Activated CD4-positive, alpha-beta T cell treated with anti-CD3 and anti-CD28 coated beads for 1 hour (primary cell): Measurements from ENCODE around the gene ZNF296.
"Not testable (repeated sequence)": the region's sequence is repeated elsewhere in the genome, so short reads cannot be mapped to it uniquely, and the experiment has no call there.

ENCODE experiments used
- DNase-seq: peaks from one replicate; pipeline ENCODE4 v3.0.0-alpha.2; 2020

The ZNF296 gene

DNA sequence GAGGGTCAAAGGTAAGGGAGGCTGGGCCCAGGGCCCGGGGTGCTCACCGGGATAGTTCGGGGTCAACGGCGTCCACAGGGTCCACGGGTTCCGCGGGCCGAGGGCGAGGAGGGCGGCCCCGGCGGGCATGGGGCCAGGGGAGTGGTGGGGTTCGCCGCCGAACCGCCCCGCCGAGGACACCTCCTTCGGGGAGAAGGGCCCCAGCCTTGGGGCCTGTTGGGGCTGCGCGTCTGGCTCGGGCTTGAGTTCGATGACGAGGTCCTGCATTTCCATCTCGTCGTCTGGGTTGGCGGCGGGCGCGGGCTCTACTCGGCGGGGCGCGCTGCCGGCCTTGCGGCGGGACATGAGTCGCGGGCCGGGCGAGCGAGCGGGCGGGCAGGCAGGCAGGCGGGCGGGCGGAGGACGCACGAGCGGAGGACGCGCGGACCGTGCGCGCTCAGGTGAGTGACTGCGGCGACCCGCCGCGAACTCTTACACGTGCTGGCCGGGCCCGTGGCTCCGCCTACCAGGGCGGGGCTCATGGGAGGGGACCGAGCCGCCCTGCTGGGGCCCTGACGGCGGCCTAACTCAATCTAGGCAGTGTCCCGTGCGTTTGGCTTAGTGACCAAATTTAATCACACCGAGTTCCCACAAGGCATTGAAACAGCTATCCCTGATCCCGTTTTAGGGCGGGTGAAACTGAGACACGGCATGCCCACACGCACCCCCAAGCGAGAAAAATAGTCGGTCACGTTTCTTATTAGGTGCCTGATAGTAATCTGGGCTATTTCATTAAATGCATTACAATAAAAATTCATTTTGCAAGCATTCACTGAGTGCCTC lies at the start of gene ZNF296:
TSS of gene ZNF296 (minus strand) at position 450 of the 822 bp plus-strand sequence. CDS start at position 345, 105 bp downstream.
- DNase-seq: peak; percentile 60

DNA sequence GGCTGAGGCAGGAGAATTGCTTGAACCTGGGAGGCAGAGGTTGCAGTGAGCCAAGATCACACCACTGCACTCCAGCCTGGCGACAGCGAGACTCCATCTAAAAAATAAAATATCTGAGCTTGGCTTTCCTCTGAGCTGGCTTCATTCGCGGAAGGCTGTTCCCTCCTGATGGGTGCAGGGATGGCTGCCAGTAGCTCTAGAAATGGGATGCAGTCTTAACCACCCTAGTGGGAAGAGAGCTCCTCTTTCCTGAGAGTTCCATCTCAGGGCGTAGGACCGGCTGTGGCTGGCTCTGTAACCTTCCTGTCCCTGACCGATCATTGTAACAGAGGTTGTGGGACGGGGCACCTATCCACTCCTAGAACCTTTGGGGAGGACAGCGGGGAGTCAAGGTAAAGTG lies 49.1 kb upstream of the ZNF296 start:
- DNase-seq: no peak

DNA sequence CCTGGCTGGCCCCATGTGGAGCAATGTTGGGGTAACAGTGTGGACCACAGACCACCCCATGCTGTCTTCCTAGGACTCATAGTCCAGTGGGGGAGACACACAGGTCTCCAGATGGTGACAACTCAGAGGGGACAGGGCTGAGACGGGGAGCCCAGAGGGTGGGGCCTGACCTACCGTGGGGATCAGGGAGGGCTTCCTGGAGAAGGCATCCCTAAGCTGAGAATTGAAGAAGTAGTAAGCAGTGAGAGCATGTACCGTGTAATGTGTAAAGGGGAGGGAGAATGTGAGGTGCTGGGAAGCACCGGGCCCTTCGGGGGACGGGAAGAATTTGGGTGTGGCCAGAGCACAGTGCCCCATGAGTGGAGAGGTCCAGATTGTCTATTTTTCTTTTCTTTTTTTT lies 47.7 kb upstream of the ZNF296 start:
- no peak for DNase-seq

DNA sequence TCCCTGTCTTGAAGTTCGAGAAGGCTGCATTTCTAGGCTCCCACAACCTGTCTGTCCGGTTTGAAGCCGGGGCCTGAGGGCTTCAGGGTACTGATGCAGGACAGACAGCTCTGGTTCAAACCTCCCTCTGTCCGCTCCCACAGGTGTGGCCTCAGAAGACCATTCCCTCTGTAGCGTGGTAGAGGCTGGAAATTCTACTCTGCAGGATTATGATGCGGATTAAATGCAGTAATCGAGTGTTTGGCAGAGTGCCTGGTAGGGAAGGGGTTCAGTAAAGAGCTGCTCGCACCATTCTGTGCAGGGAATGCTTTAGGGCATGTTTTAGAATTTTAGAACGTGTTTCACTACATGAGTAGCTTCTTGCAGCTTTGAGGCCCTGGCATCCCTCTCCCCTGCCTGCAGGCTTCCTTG lies 47.2 kb upstream of the ZNF296 start:
- no peak for DNase-seq

DNA sequence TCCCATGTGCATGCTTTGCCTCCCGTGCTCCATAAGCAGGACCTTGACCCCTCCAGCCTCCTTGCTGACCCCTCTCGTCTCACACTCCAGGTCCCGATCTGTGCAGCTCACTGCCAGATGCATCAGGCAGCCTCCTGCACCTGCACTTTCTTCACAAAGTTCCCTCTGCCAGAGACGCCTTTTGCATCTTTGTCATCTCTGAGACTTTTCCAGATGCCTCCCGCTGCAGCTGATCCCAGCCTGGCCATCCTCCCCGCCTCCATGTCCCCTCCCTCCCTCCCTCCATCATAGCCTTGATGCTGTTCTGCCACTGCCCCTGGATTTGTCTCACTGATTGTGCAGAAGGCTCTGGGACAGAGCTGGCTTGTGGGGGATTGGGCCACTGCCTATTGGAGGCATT lies 46.6 kb upstream of the ZNF296 start:
- DNase-seq: no peak

DNA sequence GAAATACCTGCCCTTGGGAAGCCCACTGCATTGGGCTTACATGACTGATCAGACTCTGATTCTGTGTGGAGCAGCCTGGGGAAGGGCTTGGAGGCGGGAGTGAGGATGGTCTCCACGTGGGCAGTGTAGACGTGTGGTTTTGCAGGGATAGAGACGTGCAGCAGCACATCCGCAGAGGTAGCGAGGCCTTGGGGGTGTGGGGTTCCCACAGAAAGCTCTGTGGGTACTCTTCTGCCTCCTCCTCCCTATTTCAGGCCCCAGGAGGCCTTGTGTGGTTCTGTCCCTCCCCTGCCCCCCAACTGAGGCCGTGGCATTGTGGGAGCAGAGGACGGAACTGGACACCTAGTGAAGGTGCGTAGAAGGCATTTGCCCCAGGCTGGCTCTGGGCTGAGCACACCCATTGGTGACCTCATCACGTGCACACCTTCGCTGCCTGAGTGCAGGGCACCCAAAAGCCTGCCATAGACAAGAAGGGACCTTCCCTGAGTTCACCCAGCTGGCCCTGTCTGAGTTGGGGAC lies 45.6 kb upstream of the ZNF296 start:
- no peak for DNase-seq

DNA sequence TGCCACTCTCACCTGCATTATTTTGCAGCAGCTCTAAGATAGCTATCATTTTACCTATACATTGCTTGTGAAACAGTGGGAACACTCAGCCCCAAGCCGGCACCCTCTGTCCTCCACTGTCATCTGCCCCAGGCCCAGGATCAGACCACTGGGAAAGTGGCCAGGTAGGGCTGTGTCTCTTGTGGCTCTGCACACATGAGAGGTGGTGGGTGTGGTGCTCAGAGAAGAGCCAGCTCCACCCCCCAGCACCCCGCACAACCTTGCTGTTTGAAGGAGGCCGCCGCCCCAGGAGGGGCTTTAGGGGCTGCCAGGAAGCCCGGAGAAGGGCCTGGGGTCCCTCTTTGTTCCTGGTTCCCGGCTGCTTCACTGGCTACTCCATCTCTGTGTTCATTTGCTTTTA lies 43.3 kb upstream of the ZNF296 start:
- DNase-seq: no peak

DNA sequence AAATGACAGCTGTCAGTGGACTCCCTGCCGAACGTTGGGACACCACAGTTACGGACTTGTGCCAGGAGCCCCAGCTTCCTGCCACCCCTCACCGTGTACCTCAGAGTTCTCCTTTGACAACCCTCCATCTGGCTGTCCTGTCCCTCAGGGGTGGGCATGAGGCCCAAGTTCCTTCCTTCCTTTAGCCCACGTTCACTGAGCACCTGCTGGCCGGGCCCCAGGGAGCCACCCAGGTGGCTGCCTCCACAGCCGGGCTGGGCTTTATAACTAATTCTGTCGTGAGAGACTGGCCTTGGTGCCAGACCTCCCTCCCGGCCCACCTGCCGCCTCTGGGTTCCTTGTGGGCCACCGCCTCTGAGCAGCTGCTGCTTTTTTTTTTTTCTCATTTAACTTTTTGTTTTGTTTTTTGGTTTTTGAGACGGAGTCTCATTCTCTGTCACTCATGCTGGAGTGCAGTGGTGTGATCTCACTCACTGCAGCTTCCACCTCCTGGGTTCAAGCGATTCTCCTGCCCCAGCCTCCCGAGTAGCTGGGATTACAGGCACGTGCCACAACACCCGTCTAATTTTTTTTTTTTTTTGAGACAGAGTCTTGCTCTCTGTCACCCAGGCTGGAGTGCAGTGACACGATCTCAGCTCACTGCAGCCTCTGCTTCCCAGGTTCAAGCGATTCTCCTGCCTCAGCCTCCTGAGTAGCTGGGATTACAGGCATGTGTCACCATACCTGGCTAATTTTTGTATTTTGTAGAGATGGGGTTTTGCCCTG lies 42.5 kb upstream of the ZNF296 start:
- DNase-seq: not testable (repeated sequence)

DNA sequence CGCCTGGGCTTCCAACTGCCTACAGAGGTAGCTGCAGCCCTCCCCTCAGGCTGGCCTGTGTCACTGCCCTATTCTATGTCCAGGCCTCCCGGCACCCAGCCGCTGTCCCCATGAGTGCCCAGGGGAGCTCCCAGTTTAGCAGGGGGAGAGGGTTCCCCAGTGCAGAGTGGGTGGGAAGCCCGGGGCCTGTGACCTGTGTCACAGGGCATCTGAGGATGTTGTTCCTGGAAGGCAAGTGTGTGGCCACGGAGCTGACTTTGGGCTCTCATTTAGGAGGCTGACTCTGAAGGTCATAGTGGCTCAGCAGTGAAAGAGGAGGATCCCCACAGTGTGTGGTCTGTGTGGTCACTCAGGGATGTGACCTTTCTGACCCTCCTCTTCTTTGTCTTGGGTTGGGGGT lies 41.8 kb upstream of the ZNF296 start:
- no peak for DNase-seq

DNA sequence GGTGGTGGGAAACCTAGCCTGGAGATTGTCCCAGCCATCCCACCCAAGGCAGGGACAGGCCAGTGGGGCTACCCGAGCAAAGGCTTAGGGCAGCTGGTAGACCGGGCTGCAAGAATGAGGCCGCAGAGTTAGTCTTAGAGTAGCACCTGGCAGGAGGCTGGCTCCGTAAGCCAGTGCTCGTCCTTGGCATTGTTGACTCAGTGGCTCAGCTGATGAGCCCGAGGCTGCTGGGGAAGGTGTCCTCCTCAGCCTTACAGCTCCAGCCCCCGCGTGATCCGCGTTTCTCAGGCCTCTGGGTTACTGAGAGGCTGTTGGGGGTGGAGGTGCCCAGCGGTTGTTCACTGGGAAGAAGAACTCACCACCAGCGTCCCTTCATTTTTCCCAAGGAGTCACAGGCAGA lies 41.4 kb upstream of the ZNF296 start:
- DNase-seq: no peak

DNA sequence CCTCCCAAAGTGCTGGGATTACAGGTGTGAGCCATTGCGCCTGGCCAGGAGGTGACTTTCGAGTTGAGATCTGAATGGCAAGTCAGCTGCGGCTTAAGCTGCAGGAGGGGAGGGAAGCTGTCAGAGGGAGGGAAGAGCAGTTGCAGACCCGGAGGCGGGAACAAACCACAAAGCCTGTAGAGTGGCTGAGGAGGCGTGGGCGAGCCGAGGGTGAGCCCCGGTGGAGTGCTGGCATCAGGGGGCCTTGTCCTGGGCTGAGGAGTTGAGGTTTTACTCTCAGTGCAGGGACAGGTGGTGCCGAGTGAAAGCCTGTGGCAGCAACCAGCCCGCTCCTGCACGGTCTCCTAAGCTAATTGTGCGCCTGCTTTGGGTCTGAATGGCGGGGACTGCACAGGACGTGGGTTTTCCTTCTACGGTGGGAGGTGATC lies 40.9 kb upstream of the ZNF296 start:
- peak; percentile 13 for DNase-seq

DNA sequence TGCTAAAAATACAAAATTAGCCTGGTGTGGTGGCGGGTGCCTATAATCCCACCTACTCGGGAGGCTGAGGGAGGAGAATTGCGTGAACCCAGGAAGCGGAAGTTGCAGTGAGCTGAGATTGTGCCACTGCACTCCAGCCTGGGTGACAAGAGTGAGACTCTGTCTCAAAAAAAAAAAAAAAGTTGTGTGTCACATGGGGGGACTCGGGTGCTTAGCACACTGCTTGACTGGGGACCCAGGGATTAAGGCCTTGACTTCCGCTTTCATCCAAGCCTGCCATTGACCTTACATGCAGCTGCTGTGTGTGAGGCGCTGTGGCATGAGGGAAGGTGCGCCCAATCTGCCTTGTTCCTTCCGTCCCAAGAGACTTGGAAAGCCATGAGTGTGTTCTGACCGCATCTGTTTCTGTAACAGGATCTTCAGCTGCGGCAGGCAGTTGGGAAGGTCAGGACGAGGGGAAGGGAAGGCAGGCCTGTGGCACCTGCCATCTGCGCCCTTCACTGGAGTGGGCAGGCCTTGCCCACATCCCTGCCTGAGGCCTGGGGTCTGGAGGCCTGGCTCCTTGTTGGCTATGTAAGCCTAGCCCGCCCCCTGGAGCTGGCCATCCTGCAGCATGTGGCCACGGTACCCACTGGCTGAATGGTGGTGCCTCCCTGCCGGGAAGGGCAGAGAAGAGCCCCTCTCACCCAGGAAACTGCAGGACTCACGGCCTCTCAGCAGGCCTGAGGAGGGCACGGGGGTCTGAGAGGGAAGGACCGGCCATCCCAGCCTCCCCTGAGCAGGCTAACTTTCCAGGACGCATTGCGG lies 39.7 kb upstream of the ZNF296 start:
- no peak for DNase-seq

DNA sequence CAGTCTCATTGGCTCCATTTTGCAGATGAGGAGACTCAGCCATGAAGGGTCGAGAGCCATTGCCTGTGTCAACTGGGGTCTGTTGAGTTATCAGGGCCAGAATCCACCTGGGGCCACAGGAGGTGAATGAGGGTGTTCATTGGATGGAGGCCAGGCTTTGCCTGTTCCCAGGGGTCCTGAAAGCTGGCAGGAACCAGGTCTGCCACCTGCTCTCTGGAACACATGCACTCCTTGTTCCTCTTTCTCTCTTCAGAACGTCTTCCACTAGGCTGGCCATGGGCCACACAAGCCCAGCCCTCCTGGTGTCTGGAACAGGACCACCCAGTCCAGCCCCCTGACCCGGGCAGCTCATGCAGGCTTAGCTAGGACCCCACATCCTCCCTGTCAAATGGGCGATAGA lies 37.8 kb upstream of the ZNF296 start:
- DNase-seq: no peak

DNA sequence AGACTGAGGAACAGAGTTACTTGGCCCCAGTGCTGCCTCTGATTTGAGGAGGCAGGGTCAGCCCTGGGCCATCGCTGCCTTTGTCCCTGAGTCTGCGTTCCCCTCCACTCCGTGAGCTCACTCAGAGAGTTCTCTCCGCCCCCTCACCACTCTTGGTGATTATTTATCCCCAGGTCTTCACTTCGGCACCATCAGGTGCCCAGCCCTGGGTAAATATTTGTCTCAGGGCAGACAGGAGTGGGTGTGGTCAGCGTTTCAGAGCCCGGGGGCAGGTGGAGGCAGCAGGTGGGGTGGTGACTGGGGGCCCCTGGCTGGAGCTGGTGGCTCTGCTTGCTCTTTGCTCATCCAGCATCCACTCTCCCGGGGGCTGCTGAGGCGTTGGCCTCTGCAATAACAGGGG lies 37.4 kb upstream of the ZNF296 start:
- no peak for DNase-seq

DNA sequence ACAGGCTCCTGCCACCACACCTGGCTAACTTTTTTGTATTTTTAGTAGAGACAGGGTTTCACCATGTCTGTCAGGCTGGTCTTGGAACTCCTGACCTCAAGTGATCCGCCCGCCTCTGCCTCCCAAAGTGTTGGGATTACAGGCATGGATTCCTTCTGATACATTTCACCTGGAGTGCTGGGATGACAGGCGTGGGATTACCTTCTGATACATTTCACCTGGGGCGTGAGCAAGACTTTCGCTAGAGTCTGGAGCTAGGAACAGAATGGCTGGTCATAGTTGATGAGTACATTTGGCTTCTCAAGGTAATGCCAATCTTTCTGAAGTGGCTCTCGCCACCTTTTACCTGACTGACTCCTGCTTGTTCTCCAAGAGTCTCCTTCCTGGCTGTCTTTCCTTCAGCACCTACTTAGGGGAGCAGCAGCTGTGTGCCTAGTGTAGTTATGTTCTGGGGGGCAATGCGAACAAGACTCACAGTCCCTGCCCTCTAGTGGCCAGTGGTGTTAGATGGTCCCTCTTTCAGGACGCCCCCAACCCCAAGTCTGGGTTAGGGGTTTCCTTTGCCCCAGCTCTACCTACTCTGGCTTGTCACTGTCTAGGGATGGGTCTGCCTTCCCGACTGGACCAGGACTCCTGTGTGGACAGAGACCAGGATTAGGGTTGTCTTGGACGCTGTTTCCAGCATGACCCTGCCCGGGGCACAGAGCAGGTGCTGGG lies 36.0 kb upstream of the ZNF296 start:
- no peak for DNase-seq

DNA sequence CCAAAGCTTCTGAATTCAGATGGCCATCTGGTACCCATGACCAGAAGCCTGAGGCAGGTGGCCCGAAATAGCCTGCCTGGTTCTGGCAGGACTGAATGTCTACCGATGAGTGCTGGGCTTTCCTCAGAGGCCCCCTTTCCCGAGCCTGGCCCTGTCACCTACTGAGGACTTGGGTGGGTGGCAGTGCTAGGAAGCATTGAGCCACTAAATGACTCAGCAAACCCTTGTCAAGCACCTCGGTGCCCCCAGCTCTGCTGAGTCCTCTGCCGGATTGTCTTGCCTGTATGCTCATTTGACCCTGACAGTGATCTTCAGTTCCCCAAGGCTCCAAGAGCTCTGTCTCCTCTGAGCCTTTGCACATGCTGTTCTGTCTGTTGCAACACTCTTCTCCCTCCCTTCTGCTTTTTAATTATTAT lies 34.6 kb upstream of the ZNF296 start:
- no peak for DNase-seq

DNA sequence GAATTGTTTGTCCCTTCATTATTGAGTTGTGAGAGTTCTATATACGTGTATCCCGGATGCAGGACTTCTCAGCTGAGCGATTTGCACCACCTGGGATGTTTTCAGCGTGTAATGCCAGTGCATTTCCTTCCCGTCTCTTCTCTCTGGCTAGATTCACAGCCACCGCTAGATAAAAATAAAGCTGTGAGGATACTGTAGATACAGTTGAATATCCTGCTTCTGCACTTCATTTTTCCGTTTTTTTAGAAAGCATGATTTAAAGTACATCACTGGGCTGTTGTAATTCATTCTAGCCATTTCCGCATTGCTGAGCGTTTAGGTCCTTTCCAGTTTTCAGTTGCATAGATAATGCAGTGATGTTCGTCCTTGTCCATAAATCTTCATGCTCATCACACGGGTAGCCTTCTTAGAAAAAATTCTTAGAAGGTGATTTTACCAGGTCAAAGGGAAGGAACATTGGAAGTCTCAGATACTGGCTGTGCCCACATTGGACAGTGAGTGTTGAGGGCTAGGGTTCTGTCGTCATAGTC lies 31.4 kb upstream of the ZNF296 start:
- DNase-seq: no peak

DNA sequence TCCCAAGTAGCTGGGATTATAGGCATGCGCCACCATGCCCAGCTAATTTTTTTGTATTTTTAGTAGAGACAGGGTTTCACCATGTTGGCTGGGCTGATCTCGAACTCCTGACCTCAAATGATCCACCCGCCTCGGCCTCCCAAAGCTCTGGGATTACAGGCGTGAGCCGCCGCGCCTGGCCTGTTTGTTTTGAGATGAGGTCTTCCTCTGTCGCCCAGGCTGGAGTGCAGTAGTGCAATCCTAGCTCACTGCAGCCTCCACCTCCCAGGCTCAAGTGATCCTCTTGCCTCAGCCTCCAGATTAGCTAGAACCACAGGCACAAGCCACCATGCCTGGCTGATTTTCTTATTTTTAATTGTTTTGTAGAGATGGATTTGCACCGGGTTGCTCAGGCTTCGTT lies 30.1 kb upstream of the ZNF296 start:
- DNase-seq: not testable (repeated sequence)

DNA sequence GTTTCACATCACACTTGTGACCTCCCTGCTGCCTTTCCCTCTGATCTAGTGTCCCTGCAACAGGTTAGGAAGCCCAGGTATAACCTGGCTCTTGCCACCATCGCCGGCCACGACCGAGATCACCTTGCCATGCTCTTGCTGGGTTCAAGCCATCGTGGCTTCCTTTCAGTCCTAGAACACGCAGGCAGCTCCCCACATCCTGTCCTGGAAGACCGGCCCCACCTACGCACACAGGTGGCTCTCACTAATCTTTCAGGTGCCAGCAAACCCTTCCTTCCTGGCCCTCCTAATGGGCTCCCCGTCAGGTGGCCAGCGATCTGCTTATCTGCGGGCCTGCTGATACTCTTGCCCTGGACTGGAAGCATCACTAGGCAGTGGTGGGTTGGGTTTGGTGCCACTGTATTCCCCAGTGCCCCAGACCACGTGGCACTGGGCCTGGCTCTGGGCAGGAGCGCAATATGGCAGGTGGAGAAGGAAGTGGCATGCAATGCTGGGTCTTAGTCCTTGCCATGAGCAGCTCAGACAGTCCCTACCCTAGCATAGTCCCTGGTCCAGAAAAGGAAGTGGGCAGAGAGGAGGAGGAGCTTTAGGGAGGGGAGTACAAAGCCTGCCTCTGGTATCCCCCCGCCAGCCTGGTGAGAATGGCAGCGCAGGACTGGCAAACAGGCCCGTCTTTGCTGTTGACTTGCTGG lies 28.5 kb upstream of the ZNF296 start:
- no peak for DNase-seq

DNA sequence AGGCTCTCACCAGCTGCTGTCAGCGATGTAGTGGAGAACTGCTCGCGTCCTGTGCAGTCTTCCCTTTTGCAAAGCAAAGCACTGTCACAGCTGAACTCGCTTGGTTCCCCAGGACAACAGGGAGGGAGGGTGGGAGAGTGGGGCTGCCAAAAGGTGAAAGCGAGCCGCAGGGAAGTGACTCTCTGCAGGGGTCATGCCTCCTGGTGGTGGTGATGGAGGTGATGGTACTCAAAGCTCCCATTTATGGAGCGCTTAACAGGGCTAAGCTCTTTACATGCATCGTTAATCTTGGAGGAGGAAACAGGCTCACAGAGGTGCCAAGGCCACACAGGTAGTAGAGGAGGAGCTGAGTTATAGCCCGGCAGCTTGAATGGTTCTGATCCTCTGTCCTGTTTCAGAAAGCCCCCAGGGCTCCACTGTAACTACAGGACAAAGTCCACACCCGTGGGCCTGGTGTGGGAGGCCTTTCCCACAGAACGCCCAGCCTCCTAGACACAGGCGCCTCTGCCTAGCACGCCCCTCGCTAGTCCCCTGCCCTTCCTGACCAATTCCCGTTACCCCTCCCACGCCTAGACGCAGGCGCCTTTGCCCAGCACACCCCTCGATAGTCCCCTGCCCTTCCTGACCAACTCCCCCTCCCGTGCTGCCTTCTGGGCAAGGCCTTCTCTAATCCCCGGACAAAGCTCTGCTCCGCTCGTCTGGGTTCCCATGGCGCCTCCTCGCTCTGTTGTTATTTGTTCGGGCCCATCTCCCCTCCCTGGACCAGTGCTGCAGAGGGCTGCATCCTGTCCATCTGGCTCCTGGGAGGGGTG lies 27.4 kb upstream of the ZNF296 start:
- DNase-seq: no peak

DNA sequence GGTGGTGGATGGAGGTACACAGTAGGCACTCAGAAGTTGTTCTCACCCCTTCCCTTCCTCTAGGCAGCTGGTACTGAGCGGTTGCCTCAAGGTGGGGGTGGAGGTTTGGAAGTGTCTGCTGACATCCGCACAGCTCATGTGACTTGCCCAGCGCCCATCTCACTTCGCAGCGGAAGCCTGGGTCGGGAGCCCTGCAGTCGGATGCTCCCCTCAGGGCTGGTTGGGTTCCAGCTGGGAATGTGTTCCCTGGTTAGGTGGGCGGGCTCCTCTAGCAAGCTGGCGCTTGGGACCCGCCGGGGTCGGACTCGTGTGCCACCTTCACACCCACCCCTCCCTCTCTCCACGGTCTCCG lies 26.9 kb upstream of the ZNF296 start:
- DNase-seq: no peak
